Measurements from ENCODE around the gene ALOX5.

GRCh38 chr10:45355494-45355893, 18.5 kb upstream of the ALOX5 start:
- TF ChIP-seq CTCF (conservative IDR thresholded peaks at IDR 0.05; ENCODE audit: low read depth, low read length) (no peak), EZH2phosphoT487 (IDR thresholded peaks at IDR 0.05; ENCODE audit: borderline replicate concordance, low read length) (no peak), EZH2 (IDR thresholded peaks at IDR 0.05; ENCODE audit: low read length, unreplicated experiment) (no peak)
